K562 (cell line): Measurements from ENCODE around the gene CCR6. TPM values are rescaled to one million over a fixed set of nuclear protein-coding genes. Genes with fewer than 3 reads are reported as not detected.

Experiments
- ATAC-seq: fragments of 200-7000 bp; cut with Tn5 transposase; 3 replicates; pipeline ENCODE4 v1.9.1; 2020; ENCODE audit warnings: moderate library complexity
- BruUV-seq: library from RNA; stranded (reverse); fragments of 400-500 nt; replicated peaks from 2 replicates; lab custom pipeline; 2021; lab: Mats Ljungman, UMichigan
- CTCF ChIA-PET: fragments of 300-600 bp; formaldehyde crosslinking; extraction: SDS; loops from one replicate; lab custom pipeline; 2021; ENCODE audit warnings: low intra/inter-chr PET ratio; lab: Yijun Ruan, JAX
- POLR2A ChIA-PET: fragments of 300-600, 350-650 bp; sonication (Branson Sonifier 250); formaldehyde crosslinking; extraction: SDS; loops from one replicate; lab custom pipeline; 2021; ENCODE audit warnings: antibody characterized with exemption, inconsistent platforms; lab: Yijun Ruan, JAX
- DNase-seq, 4 experiments: peaks; one replicate each; pipeline versions ENCODE4 v3.0.0 to v3.0.0-alpha.2; 2011 to 2018; ENCODE audit warnings: low spot score in 3 of 4, mixed read lengths in 3 of 4; ENCODE audit errors: extremely low read depth in 1 of 4
- FAIRE-seq: peaks from 2 replicates; lab custom pipeline; 2011; peaks lifted over from hg19 to GRCh38; lab: Jason Lieb, UNC
- H2AFZ ChIP-seq: 2 replicates; pipeline ENCODE4 v1.6.0; 2011; ENCODE audit warnings: low read depth, low read length, control low read depth, inconsistent platforms
- H3K27ac ChIP-seq: fragments of 200-600 bp; 3 replicates; pipeline ENCODE4 v1.8.0; 2011; ENCODE audit warnings: low read depth, mild to moderate bottlenecking, control low read depth, inconsistent platforms, low read length, moderate library complexity, mixed read lengths; ENCODE audit errors: extremely low read depth
- H3K27me3 ChIP-seq, 2 experiments: fragments of 300-600 bp in 1 of 2; 2 replicates in 1 of 2; 3 replicates in 1 of 2; pipeline versions ENCODE4 v1.6.0 to v1.8.0; 2011; ENCODE audit warnings: inconsistent platforms in 2 of 2, low read length in 2 of 2, mild to moderate bottlenecking in 1 of 2, mixed read lengths in 1 of 2, moderate library complexity in 1 of 2; ENCODE audit not compliant: control insufficient read depth in 2 of 2, insufficient read depth in 2 of 2
- H3K36me3 ChIP-seq: fragments of 300-600 bp; 3 replicates; pipeline ENCODE4 v1.8.0; 2011; ENCODE audit warnings: mild to moderate bottlenecking, low read length, inconsistent platforms; ENCODE audit not compliant: control insufficient read depth, insufficient read depth
- H3K4me1 ChIP-seq, 2 experiments: fragments of 200-600 bp in 1 of 2; replicated peaks in 1 of 2; 2 replicates in 1 of 2; 3 replicates in 1 of 2; pipeline versions ENCODE4 v1.5.1 to v1.8.0; 2011; ENCODE audit warnings: inconsistent platforms in 2 of 2, low read length in 2 of 2, mild to moderate bottlenecking in 1 of 2, mixed read lengths in 1 of 2, moderate library complexity in 1 of 2; ENCODE audit not compliant: control insufficient read depth in 2 of 2, insufficient read depth in 2 of 2
- H3K4me2 ChIP-seq: 2 replicates; pipeline ENCODE4 v1.6.1; 2011; ENCODE audit warnings: low read length, control low read depth, inconsistent platforms, mixed read lengths; ENCODE audit not compliant: insufficient read depth
- H3K4me3 ChIP-seq: fragments of 200-600 bp; sonication (generic), shearing (Covaris generic); 2 replicates; pipeline ENCODE4 v1.5.1; 2016; ENCODE audit warnings: control low read depth, inconsistent platforms
- H3K79me2 ChIP-seq: fragments of 200-600 bp; 3 replicates; pipeline ENCODE4 v1.8.0; 2011; ENCODE audit warnings: low read length, inconsistent platforms; ENCODE audit not compliant: control insufficient read depth, insufficient read depth
- H3K9ac ChIP-seq, 2 experiments: 2 replicates each; pipeline versions ENCODE4 v1.6.0 to v1.6.1; 2011; ENCODE audit warnings: low read depth in 2 of 2, low read length in 2 of 2, control low read depth in 1 of 2, inconsistent platforms in 1 of 2, mild to moderate bottlenecking in 1 of 2, mixed read lengths in 1 of 2; ENCODE audit not compliant: insufficient read depth in 1 of 2
- H3K9me1 ChIP-seq: one replicate; pipeline ENCODE4 v1.6.0; 2011; ENCODE audit warnings: inconsistent platforms, mild to moderate bottlenecking, low read length, moderate library complexity; ENCODE audit not compliant: control insufficient read depth, insufficient read depth
- H3K9me3 ChIP-seq: replicated peaks from 2 replicates; pipeline ENCODE4 v1.5.1; 2011; ENCODE audit warnings: low read depth, low read length, inconsistent platforms; ENCODE audit not compliant: control insufficient read depth, insufficient read depth
- H4K20me1 ChIP-seq: replicated peaks from 2 replicates; pipeline ENCODE4 v1.6.1; 2011; ENCODE audit warnings: low read length, inconsistent platforms, mixed read lengths; ENCODE audit not compliant: control insufficient read depth, insufficient read depth
- FOSL1 ChIP-seq: fragments of 200-800 bp; sonication (Bioruptor generic); conservative IDR thresholded peaks from 2 replicates; pipeline ENCODE4 v1.6.1; 2016; ENCODE audit warnings: missing genetic modification characterization, missing compliant biosample characterization
- KLF1 ChIP-seq: fragments of 450-650 bp; IDR thresholded peaks from 2 replicates; pipeline ENCODE4 v1.6.1; 2016; ENCODE audit warnings: missing genetic modification characterization, missing compliant biosample characterization
- MECOM ChIP-seq: fragments of 250-450 bp; sonication (Bioruptor Pico); IDR thresholded peaks from 2 replicates; pipeline ENCODE4 v1.8.0; 2022; ENCODE audit warnings: inconsistent platforms
- MED1 ChIP-seq: sonication (generic); formaldehyde crosslinking; IDR thresholded peaks from 2 replicates; pipeline ENCODE4 v1.8.1; 2023; ENCODE audit warnings: missing genetic modification reagents, borderline replicate concordance
- MTA2 ChIP-seq: fragments of 450-650 bp; IDR thresholded peaks from 2 replicates; pipeline ENCODE4 v1.6.1; 2016; ENCODE audit warnings: low read depth
- ZNF146 ChIP-seq: IDR thresholded peaks from one replicate; pipeline ENCODE4 v1.6.1; 2018; ENCODE audit warnings: missing compliant biosample characterization; ENCODE audit not compliant: unreplicated experiment
- WGBS: fragments of 100-300 bp; shearing (Covaris generic); methylation state at CpG from one replicate; pipeline ENCODE4 v1.1.6; 2016; ENCODE audit warnings: low coverage, mixed read lengths; ENCODE audit not compliant: insufficient coverage; ENCODE audit errors: missing lambda C conversion rate; 5-methylcytosine and 5-hydroxymethylcytosine counted together
- in situ Hi-C: fragments of 300-500 bp; cut with MboI; formaldehyde crosslinking; loops from 4 replicates; pipeline ENCODE4 v1.15.0; 2018; ENCODE audit warnings: inconsistent platforms, mixed read lengths
- intact Hi-C: fragments of 100-400 bp; cut with micrococcal nuclease; formaldehyde crosslinking; loops from 2 replicates; pipeline ENCODE4 v1.14.2; 2022
- polyA plus RNA-seq, 8 experiments: library from polyadenylated mRNA; depleted of rRNA in 4 of 8; stranded (reverse) in 5 of 8; unstranded in 3 of 8; fragments of >200 nt; fragmentation: Nextera tagmentation in 2 of 8; fragmentation: Illumina TruSeq in 1 of 8; extraction: Ambion mirVana in 2 of 8; extraction: Trizol in 1 of 8; gene quantifications; 2 replicates each; pipeline versions ENCODE4 v1.2.1 to v1.2.3, GENCODE V29; 2011 to 2014; ENCODE audit warnings: inconsistent platforms in 1 of 8, missing spikeins in 1 of 8
- total RNA-seq, 7 experiments: library from RNA; depleted of rRNA in 6 of 7; stranded (reverse); fragments of >200 nt in 6 of 7; fragmentation: Illumina TruSeq in 2 of 7; extraction: Trizol in 2 of 7; gene quantifications; 2 replicates each; pipeline versions ENCODE4 v1.2.1 to v1.2.3, GENCODE V29; 2011 to 2021; ENCODE audit warnings: low replicate concordance in 1 of 7
- TF ChIP-seq, protein P1 (sequence below): sonication (generic); formaldehyde crosslinking; IDR thresholded peaks from 2 replicates; pipeline ENCODE4 v1.8.0; 2022; ENCODE audit warnings: missing genetic modification reagents, mild to moderate bottlenecking, borderline replicate concordance
- TF ChIP-seq, protein P2 (sequence below), 3 experiments: IDR thresholded peaks in 2 of 3; conservative IDR thresholded peaks in 1 of 3; 2 replicates each; pipeline ENCODE4 v1.5.1; 2011 to 2012; ENCODE audit warnings: low read length in 3 of 3, mild to moderate bottlenecking in 3 of 3, control low read depth in 2 of 3, improper control_type of control experiment in 1 of 3, inconsistent platforms in 1 of 3, low read depth in 1 of 3, mixed read lengths in 1 of 3, moderate library complexity in 1 of 3; ENCODE audit not compliant: insufficient read depth in 2 of 3
- TF ChIP-seq, protein P3 (sequence below): IDR thresholded peaks from 3 replicates; pipeline ENCODE4 v1.6.1; 2011; ENCODE audit warnings: borderline replicate concordance, mild to moderate bottlenecking; ENCODE audit not compliant: insufficient read length, insufficient read depth
- TF ChIP-seq, protein P4 (sequence below): sonication (generic); formaldehyde crosslinking; IDR thresholded peaks from 2 replicates; pipeline ENCODE4 v1.8.1; 2023; ENCODE audit warnings: mild to moderate bottlenecking, missing genetic modification reagents

The CCR6 gene
- total and polyA plus RNA-seq, 9 of the 15 experiments (the other 6 are each of a cell fraction or from before 2014, with no cell fraction given) = not detected

DNA sequence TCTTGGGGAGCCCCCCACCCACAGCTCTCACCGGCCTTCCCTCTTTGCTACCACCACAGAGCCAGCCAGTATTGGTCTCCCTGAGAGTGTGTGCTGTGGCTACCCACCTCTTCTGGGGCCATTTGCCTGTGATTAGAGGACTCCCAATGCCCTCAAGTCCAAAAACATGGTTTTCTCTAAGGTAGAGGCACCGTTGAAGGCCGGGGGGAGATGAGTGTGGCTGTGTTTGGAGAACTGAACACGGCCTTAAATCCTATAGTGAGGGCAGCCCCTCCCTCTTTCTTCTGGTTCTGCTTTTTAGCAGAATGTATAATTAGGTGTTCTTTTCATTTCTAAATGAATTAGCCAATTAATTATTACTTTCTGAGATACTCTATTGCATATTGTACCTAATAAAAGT, 2.5 kb downstream of the CCR6 start:
- TF ChIP-seq MTA2 (no peak), FOSL1 (tag) (no peak), KLF1 (tag) (no peak), MECOM (CRISPR knock-in tag) (no peak), ZNF146 (CRISPR knock-in tag) (no peak), MED1 (CRISPR knock-in tag) (no peak)
- TF ChIP-seq, protein P1, sequence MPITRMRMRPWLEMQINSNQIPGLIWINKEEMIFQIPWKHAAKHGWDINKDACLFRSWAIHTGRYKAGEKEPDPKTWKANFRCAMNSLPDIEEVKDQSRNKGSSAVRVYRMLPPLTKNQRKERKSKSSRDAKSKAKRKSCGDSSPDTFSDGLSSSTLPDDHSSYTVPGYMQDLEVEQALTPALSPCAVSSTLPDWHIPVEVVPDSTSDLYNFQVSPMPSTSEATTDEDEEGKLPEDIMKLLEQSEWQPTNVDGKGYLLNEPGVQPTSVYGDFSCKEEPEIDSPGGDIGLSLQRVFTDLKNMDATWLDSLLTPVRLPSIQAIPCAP (CRISPR knock-in tag) = no peak
- TF ChIP-seq, protein P2, sequence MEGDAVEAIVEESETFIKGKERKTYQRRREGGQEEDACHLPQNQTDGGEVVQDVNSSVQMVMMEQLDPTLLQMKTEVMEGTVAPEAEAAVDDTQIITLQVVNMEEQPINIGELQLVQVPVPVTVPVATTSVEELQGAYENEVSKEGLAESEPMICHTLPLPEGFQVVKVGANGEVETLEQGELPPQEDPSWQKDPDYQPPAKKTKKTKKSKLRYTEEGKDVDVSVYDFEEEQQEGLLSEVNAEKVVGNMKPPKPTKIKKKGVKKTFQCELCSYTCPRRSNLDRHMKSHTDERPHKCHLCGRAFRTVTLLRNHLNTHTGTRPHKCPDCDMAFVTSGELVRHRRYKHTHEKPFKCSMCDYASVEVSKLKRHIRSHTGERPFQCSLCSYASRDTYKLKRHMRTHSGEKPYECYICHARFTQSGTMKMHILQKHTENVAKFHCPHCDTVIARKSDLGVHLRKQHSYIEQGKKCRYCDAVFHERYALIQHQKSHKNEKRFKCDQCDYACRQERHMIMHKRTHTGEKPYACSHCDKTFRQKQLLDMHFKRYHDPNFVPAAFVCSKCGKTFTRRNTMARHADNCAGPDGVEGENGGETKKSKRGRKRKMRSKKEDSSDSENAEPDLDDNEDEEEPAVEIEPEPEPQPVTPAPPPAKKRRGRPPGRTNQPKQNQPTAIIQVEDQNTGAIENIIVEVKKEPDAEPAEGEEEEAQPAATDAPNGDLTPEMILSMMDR (IDR thresholded peaks at IDR 0.05 in 2 of 3, conservative IDR thresholded peaks at IDR 0.05 in 1 of 3; ENCODE audit: insufficient read depth in 2 of 3, low read depth in 1 of 3, low read length in 3 of 3) = no peak
- TF ChIP-seq, protein P3, sequence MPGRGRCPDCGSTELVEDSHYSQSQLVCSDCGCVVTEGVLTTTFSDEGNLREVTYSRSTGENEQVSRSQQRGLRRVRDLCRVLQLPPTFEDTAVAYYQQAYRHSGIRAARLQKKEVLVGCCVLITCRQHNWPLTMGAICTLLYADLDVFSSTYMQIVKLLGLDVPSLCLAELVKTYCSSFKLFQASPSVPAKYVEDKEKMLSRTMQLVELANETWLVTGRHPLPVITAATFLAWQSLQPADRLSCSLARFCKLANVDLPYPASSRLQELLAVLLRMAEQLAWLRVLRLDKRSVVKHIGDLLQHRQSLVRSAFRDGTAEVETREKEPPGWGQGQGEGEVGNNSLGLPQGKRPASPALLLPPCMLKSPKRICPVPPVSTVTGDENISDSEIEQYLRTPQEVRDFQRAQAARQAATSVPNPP = no peak
- TF ChIP-seq, protein P4, sequence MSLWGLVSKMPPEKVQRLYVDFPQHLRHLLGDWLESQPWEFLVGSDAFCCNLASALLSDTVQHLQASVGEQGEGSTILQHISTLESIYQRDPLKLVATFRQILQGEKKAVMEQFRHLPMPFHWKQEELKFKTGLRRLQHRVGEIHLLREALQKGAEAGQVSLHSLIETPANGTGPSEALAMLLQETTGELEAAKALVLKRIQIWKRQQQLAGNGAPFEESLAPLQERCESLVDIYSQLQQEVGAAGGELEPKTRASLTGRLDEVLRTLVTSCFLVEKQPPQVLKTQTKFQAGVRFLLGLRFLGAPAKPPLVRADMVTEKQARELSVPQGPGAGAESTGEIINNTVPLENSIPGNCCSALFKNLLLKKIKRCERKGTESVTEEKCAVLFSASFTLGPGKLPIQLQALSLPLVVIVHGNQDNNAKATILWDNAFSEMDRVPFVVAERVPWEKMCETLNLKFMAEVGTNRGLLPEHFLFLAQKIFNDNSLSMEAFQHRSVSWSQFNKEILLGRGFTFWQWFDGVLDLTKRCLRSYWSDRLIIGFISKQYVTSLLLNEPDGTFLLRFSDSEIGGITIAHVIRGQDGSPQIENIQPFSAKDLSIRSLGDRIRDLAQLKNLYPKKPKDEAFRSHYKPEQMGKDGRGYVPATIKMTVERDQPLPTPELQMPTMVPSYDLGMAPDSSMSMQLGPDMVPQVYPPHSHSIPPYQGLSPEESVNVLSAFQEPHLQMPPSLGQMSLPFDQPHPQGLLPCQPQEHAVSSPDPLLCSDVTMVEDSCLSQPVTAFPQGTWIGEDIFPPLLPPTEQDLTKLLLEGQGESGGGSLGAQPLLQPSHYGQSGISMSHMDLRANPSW = no peak
- in situ Hi-C loops = no loop called here
- Histone ChIP-seq H3K4me1 (no peaks in the 10 kb centered on the region), H4K20me1 (0 out of 2 replicates have a peak, but pooled peaks cover 2% of the 10 kb centered on the region), H3K9me1 (no peaks in the 10 kb centered on the region), H3K27me3 (peaks cover 8 to 30% of the 10 kb centered on the region in 2 experiments; a peak in 4 of 5 replicates), H3K79me2 (no peaks in the 10 kb centered on the region), H3K4me2 (no peak overlapping the region), H3K4me3 (no peak overlapping the region), H2AFZ (no peak overlapping the region), H3K9me3 (no peaks in the 10 kb centered on the region), H3K9ac (no peak overlapping the region), H3K36me3 (no peaks in the 10 kb centered on the region), H3K27ac (no peak overlapping the region)
- WGBS = 0% methylated on average over 4 of the region's 4 CpGs
- ATAC-seq (no peak), DNase-seq (no peak), FAIRE-seq (no peak)
- ChIA-PET CTCF (no interaction called here), POLR2A (no interaction called here)
- BruUV-seq = no TSS peak
- intact Hi-C loops = no loop called here
